Left lung (tissue), 10 donors: ENCODE data around the gene DHPS. TPM values are rescaled to one million over a fixed set of nuclear protein-coding genes. Genes with fewer than 3 reads are reported as not detected.
A peak's percentile ranks its signal among the peaks of the same experiment; 100 is the strongest.

Experiments used
- ATAC-seq: fragments of 200-7000 bp; cut with Tn5 transposase; one replicate; pipeline ENCODE4 v1.9.1; 2020; ENCODE audit warnings: moderate library complexity
- DNase-seq, 4 donors: peaks; one replicate each; pipeline ENCODE4 v3.0.0-alpha.2; 2013 to 2020
- H3K27ac ChIP-seq, 2 donors: fragments of 200-600 bp; sonication (generic) in 1 of 2; one replicate each; pipeline versions ENCODE4 v1.5.0 to v1.8.0; 2020 to 2021
- H3K27me3 ChIP-seq, 2 donors: fragments of 200-600 bp; sonication (generic) in 1 of 2; one replicate each; pipeline versions ENCODE4 v1.5.0 to v1.8.0; 2020 to 2021
- H3K36me3 ChIP-seq, 2 donors: fragments of 200-600 bp; sonication (generic) in 1 of 2; one replicate each; pipeline versions ENCODE4 v1.5.0 to v1.8.0; 2020 to 2021
- H3K4me1 ChIP-seq, 2 donors: fragments of 200-600 bp; one replicate each; pipeline ENCODE4 v1.8.0; 2021
- H3K4me3 ChIP-seq, 2 donors: fragments of 200-600 bp; sonication (generic) in 1 of 2; one replicate each; pipeline versions ENCODE4 v1.5.0 to v1.8.0; 2020 to 2021; ENCODE audit warnings: mild to moderate bottlenecking in 1 of 2
- H3K9me3 ChIP-seq, 2 donors: fragments of 200-600 bp; sonication (generic) in 1 of 2; one replicate each; pipeline versions ENCODE4 v1.5.0 to v1.8.0; 2020 to 2021
- CTCF ChIP-seq, 2 donors: fragments of 200-600 bp; sonication (generic) in 1 of 2; IDR thresholded peaks; one replicate each; pipeline versions ENCODE4 v1.5.0 to v1.8.0; 2021; ENCODE audit warnings: antibody characterized with exemption in 2 of 2
- intact Hi-C, 2 donors: fragments of 100-400 bp; cut with DNase I; formaldehyde crosslinking; loops; one replicate each; pipeline versions ENCODE4 v1.11.2 to v1.14.2; 2022
- polyA plus RNA-seq, 6 donors: library from polyadenylated mRNA; unstranded; fragments of 120-200 nt; gene quantifications; one replicate each; pipeline ENCODE4 v1.2.1, GENCODE V29; 2013; ENCODE audit not compliant: insufficient read length in 6 of 6
- total RNA-seq, 2 donors: library from RNA; stranded (reverse); fragmentation: NEBNext Ultra II Directional; extraction: Animal tissue kit (Norgen Biotek cat#: 25700); gene quantifications; one replicate each; pipeline ENCODE4 v1.2.1, GENCODE V29; 2021
- donor health status: DM: no; HTN: yes; CAD: no.
- donor health status: DM: no; HTN: no; CAD: no.

The DHPS gene
- total and polyA plus RNA-seq, 8 donors, result 63.8 to 96.9 (median 82.8) TPM

GRCh38 chr19:12706332-12706718, 24.6 kb upstream of the DHPS start:
- no peak overlapping the region for H3K27ac ChIP-seq
- DNase-seq, result no peak
- intact Hi-C loops, result no loop called here
- H3K4me1 ChIP-seq, result no peaks in the 10 kb centered on the region
- ATAC-seq, result no peak
- no peak for TF ChIP-seq CTCF (IDR thresholded peaks at IDR 0.05)
- peaks cover 0 to 100% of the 10 kb centered on the region in 2 donors for H3K36me3 ChIP-seq
- no peak overlapping the region for H3K4me3 ChIP-seq
- no peaks in the 10 kb centered on the region for H3K9me3 ChIP-seq
- no peaks in the 10 kb centered on the region for H3K27me3 ChIP-seq

GRCh38 chr19:12705654-12706331, 24.1 kb upstream of the DHPS start:
- no peak overlapping the region for H3K4me3 ChIP-seq
- peak in 1 of 4 donors; percentile 76 for DNase-seq
- no peak for ATAC-seq
- TF ChIP-seq CTCF (IDR thresholded peaks at IDR 0.05), result no peak
- no peaks in the 10 kb centered on the region for H3K27me3 ChIP-seq
- no peak overlapping the region for H3K27ac ChIP-seq
- intact Hi-C loops, result no loop called here
- H3K4me1 ChIP-seq, result no peaks in the 10 kb centered on the region
- no peaks in the 10 kb centered on the region for H3K9me3 ChIP-seq
- H3K36me3 ChIP-seq, result peaks cover 0 to 100% of the 10 kb centered on the region in 2 donors

- H3K36me3 ChIP-seq, result peaks cover 0 to 100% of the 10 kb centered on the region in 2 donors
- no peak overlapping the region for H3K27ac ChIP-seq
- H3K27me3 ChIP-seq, result no peaks in the 10 kb centered on the region
- intact Hi-C loops, result no loop called here
- no peak overlapping the region for H3K4me3 ChIP-seq
- ATAC-seq (no peak), DNase-seq (no peak)
- no peaks in the 10 kb centered on the region for H3K9me3 ChIP-seq
- H3K4me1 ChIP-seq, result no peaks in the 10 kb centered on the region
- TF ChIP-seq CTCF (IDR thresholded peaks at IDR 0.05), result no peak
These were observed 23.5 kb upstream of the DHPS start for GRCh38 chr19:12705169-12705568.

- ATAC-seq, result no peak
- H3K36me3 ChIP-seq, result peaks cover 0 to 95% of the 10 kb centered on the region in 2 donors
These were observed 21.4 kb upstream of the DHPS start for GRCh38 chr19:12703046-12703445.

More at GRCh38 chr19:12703046-12703445, 21.4 kb upstream of the DHPS start:
- Histone ChIP-seq H3K27ac (no peak overlapping the region), H3K9me3 (no peaks in the 10 kb centered on the region), H3K27me3 (no peaks in the 10 kb centered on the region), H3K4me3 (no peak overlapping the region), H3K4me1 (no peaks in the 10 kb centered on the region)
- no peak for DNase-seq
- intact Hi-C loops, result no loop called here
- TF ChIP-seq CTCF (IDR thresholded peaks at IDR 0.05), result no peak
